HepG2 (cell line): ENCODE data around the gene CEP162. TPM values are rescaled to one million over a fixed set of nuclear protein-coding genes. Genes with fewer than 3 reads are reported as not detected.

Source experiments
- MIER3 ChIP-seq: IDR thresholded peaks from 2 replicates; pipeline ENCODE4 v1.6.1; 2016; ENCODE audit warnings: missing compliant biosample characterization, borderline replicate concordance
- polyA plus RNA-seq, 8 experiments: library from polyadenylated mRNA; depleted of rRNA in 3 of 8; stranded (reverse) in 7 of 8; unstranded in 1 of 8; fragments of >200 nt; fragmentation: Illumina TruSeq in 4 of 8; extraction: Trizol in 4 of 8; gene quantifications; 2 replicates each; pipeline versions ENCODE4 v1.2.1 to v1.2.3, GENCODE V29; 2011 to 2016; ENCODE audit warnings: low read depth in 4 of 8, missing spikeins in 1 of 8, mixed read lengths in 1 of 8; ENCODE audit not compliant: insufficient read depth in 1 of 8
- total RNA-seq, 5 experiments: library from RNA; depleted of rRNA; stranded (reverse); fragments of >200 nt; fragmentation: Illumina TruSeq; extraction: Trizol; gene quantifications; 2 replicates each; pipeline ENCODE4 v1.2.3, GENCODE V29; 2016; ENCODE audit warnings: low read depth in 1 of 5
- TF ChIP-seq, protein P1 (sequence below): sonication (generic); formaldehyde crosslinking; conservative IDR thresholded peaks from 2 replicates; pipeline ENCODE4 v1.4.0; 2020; ENCODE audit warnings: missing genetic modification reagents
- TF ChIP-seq, protein P2 (sequence below): sonication (generic); formaldehyde crosslinking; IDR thresholded peaks from 2 replicates; pipeline ENCODE4 v1.4.0; 2020; ENCODE audit warnings: missing genetic modification reagents, borderline replicate concordance
- TF ChIP-seq, protein P3 (sequence below): sonication (generic); formaldehyde crosslinking; IDR thresholded peaks from 2 replicates; pipeline ENCODE4 v1.8.1; 2023; ENCODE audit warnings: mild to moderate bottlenecking, missing genetic modification reagents
- TF ChIP-seq, protein P4 (sequence below): sonication (generic); formaldehyde crosslinking; IDR thresholded peaks from 2 replicates; pipeline ENCODE4 v1.4.0; 2020; ENCODE audit warnings: missing genetic modification reagents
- TF ChIP-seq, protein P5 (sequence below): IDR thresholded peaks from 2 replicates; pipeline ENCODE4 v1.6.1; 2016; ENCODE audit warnings: low read depth, missing genetic modification reagents, missing compliant biosample characterization

The CEP162 gene
- total and polyA plus RNA-seq, 2 of the 13 experiments (the other 11 are each of a cell fraction or from before 2014, with no cell fraction given) = 0.50 to 7.9 TPM

DNA sequence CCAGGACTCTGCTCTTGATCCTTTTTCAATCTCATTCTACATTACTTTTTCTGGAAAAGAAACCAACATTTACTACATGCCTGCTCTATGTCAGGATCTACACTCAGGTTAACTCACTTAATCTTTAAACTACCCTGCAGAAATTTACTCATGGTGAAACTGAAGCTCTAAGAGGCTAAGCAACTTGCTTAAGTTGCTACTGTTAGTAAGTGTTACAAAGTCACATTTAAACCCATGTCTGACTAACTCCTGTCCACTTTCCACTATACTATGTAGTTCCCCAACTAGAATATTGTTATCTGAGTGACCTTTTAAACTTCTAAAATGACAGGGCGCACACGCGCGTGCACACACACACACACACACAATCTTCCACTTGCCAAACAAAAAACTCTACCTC, 5.0 kb downstream of the CEP162 start (continued):
- TF ChIP-seq, protein P1, sequence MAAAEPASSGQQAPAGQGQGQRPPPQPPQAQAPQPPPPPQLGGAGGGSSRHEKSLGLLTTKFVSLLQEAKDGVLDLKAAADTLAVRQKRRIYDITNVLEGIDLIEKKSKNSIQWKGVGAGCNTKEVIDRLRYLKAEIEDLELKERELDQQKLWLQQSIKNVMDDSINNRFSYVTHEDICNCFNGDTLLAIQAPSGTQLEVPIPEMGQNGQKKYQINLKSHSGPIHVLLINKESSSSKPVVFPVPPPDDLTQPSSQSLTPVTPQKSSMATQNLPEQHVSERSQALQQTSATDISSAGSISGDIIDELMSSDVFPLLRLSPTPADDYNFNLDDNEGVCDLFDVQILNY (CRISPR knock-in tag) = no peak
- TF ChIP-seq, protein P2, sequence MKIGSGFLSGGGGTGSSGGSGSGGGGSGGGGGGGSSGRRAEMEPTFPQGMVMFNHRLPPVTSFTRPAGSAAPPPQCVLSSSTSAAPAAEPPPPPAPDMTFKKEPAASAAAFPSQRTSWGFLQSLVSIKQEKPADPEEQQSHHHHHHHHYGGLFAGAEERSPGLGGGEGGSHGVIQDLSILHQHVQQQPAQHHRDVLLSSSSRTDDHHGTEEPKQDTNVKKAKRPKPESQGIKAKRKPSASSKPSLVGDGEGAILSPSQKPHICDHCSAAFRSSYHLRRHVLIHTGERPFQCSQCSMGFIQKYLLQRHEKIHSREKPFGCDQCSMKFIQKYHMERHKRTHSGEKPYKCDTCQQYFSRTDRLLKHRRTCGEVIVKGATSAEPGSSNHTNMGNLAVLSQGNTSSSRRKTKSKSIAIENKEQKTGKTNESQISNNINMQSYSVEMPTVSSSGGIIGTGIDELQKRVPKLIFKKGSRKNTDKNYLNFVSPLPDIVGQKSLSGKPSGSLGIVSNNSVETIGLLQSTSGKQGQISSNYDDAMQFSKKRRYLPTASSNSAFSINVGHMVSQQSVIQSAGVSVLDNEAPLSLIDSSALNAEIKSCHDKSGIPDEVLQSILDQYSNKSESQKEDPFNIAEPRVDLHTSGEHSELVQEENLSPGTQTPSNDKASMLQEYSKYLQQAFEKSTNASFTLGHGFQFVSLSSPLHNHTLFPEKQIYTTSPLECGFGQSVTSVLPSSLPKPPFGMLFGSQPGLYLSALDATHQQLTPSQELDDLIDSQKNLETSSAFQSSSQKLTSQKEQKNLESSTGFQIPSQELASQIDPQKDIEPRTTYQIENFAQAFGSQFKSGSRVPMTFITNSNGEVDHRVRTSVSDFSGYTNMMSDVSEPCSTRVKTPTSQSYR = no peak
- TF ChIP-seq, protein P3, sequence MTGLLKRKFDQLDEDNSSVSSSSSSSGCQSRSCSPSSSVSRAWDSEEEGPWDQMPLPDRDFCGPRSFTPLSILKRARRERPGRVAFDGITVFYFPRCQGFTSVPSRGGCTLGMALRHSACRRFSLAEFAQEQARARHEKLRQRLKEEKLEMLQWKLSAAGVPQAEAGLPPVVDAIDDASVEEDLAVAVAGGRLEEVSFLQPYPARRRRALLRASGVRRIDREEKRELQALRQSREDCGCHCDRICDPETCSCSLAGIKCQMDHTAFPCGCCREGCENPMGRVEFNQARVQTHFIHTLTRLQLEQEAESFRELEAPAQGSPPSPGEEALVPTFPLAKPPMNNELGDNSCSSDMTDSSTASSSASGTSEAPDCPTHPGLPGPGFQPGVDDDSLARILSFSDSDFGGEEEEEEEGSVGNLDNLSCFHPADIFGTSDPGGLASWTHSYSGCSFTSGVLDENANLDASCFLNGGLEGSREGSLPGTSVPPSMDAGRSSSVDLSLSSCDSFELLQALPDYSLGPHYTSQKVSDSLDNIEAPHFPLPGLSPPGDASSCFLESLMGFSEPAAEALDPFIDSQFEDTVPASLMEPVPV (CRISPR knock-in tag) = no peak
- TF ChIP-seq, protein P4, sequence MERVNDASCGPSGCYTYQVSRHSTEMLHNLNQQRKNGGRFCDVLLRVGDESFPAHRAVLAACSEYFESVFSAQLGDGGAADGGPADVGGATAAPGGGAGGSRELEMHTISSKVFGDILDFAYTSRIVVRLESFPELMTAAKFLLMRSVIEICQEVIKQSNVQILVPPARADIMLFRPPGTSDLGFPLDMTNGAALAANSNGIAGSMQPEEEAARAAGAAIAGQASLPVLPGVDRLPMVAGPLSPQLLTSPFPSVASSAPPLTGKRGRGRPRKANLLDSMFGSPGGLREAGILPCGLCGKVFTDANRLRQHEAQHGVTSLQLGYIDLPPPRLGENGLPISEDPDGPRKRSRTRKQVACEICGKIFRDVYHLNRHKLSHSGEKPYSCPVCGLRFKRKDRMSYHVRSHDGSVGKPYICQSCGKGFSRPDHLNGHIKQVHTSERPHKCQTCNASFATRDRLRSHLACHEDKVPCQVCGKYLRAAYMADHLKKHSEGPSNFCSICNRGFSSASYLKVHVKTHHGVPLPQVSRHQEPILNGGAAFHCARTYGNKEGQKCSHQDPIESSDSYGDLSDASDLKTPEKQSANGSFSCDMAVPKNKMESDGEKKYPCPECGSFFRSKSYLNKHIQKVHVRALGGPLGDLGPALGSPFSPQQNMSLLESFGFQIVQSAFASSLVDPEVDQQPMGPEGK (CRISPR knock-in tag) = no peak
- no peak for TF ChIP-seq MIER3 (CRISPR knock-in tag)
- TF ChIP-seq, protein P5, sequence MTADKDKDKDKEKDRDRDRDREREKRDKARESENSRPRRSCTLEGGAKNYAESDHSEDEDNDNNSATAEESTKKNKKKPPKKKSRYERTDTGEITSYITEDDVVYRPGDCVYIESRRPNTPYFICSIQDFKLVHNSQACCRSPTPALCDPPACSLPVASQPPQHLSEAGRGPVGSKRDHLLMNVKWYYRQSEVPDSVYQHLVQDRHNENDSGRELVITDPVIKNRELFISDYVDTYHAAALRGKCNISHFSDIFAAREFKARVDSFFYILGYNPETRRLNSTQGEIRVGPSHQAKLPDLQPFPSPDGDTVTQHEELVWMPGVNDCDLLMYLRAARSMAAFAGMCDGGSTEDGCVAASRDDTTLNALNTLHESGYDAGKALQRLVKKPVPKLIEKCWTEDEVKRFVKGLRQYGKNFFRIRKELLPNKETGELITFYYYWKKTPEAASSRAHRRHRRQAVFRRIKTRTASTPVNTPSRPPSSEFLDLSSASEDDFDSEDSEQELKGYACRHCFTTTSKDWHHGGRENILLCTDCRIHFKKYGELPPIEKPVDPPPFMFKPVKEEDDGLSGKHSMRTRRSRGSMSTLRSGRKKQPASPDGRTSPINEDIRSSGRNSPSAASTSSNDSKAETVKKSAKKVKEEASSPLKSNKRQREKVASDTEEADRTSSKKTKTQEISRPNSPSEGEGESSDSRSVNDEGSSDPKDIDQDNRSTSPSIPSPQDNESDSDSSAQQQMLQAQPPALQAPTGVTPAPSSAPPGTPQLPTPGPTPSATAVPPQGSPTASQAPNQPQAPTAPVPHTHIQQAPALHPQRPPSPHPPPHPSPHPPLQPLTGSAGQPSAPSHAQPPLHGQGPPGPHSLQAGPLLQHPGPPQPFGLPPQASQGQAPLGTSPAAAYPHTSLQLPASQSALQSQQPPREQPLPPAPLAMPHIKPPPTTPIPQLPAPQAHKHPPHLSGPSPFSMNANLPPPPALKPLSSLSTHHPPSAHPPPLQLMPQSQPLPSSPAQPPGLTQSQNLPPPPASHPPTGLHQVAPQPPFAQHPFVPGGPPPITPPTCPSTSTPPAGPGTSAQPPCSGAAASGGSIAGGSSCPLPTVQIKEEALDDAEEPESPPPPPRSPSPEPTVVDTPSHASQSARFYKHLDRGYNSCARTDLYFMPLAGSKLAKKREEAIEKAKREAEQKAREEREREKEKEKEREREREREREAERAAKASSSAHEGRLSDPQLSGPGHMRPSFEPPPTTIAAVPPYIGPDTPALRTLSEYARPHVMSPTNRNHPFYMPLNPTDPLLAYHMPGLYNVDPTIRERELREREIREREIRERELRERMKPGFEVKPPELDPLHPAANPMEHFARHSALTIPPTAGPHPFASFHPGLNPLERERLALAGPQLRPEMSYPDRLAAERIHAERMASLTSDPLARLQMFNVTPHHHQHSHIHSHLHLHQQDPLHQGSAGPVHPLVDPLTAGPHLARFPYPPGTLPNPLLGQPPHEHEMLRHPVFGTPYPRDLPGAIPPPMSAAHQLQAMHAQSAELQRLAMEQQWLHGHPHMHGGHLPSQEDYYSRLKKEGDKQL (CRISPR knock-in tag) = no peak
